ENCODE results near the gene ANO10.
"Not testable (repeated sequence)": the region's sequence is repeated elsewhere in the genome, so short reads cannot be mapped to it uniquely, and the experiment has no call there.

- TF ChIP-seq POLR2A, CTCF, POLR2AphosphoS5 (IDR thresholded peaks at IDR 0.05): not testable (repeated sequence)
Observed at GRCh38 chr3:43596178-43596577, 25.6 kb downstream of the ANO10 start.
